Spinal cord (tissue), 10 donors: ENCODE data around the gene ZNF775. TPM values are rescaled to one million over a fixed set of nuclear protein-coding genes. Genes with fewer than 3 reads are reported as not detected.

Experiments used
- DNase-seq, 6 donors: peaks; one replicate each; pipeline versions ENCODE4 v3.0.0 to v3.0.0-alpha.2; 2013 to 2015; ENCODE audit warnings: low spot score in 6 of 6, low read depth in 4 of 6
- H3K27ac ChIP-seq: one replicate; pipeline ENCODE4 v1.5.1; 2013; ENCODE audit warnings: low read depth, low read length, control low read depth
- H3K27me3 ChIP-seq: one replicate; pipeline ENCODE4 v1.6.1; 2013; ENCODE audit warnings: low read length; ENCODE audit not compliant: control insufficient read depth, insufficient read depth
- H3K36me3 ChIP-seq: one replicate; pipeline ENCODE4 v1.6.1; 2013; ENCODE audit warnings: low read length; ENCODE audit not compliant: control insufficient read depth, insufficient read depth
- H3K4me1 ChIP-seq: one replicate; pipeline ENCODE4 v1.6.1; 2013; ENCODE audit warnings: low read length; ENCODE audit not compliant: control insufficient read depth, insufficient read depth
- H3K4me3 ChIP-seq: one replicate; pipeline ENCODE4 v1.5.1; 2013; ENCODE audit warnings: low read depth, low read length, control low read depth
- H3K9me3 ChIP-seq: one replicate; pipeline ENCODE4 v1.6.1; 2013; ENCODE audit warnings: low read length; ENCODE audit not compliant: control insufficient read depth, insufficient read depth
- WGBS: methylation state at CpG from one replicate; pipeline ENCODE4 v1.1.5; 2013; ENCODE audit warnings: missing lambda C conversion rate; ENCODE audit not compliant: insufficient coverage; 5-methylcytosine and 5-hydroxymethylcytosine counted together
- polyA plus RNA-seq, 2 donors: library from polyadenylated mRNA; unstranded; fragments of 120-200 nt; gene quantifications; one replicate each; pipeline ENCODE4 v1.2.1, GENCODE V29; 2013; ENCODE audit not compliant: insufficient read length in 2 of 2
- total RNA-seq, 2 donors: library from RNA; depleted of rRNA in 1 of 2; stranded (reverse); fragments of 120-200 nt in 1 of 2; fragments of >200 nt in 1 of 2; gene quantifications; one replicate each; pipeline versions ENCODE4 v1.2.3 to v1.2.4, GENCODE V29; 2013 to 2014
- donor health status: healthy.

The ZNF775 gene
- total and polyA plus RNA-seq, 4 donors: 7.3 to 19.1 (median 14.0) TPM

DNA sequence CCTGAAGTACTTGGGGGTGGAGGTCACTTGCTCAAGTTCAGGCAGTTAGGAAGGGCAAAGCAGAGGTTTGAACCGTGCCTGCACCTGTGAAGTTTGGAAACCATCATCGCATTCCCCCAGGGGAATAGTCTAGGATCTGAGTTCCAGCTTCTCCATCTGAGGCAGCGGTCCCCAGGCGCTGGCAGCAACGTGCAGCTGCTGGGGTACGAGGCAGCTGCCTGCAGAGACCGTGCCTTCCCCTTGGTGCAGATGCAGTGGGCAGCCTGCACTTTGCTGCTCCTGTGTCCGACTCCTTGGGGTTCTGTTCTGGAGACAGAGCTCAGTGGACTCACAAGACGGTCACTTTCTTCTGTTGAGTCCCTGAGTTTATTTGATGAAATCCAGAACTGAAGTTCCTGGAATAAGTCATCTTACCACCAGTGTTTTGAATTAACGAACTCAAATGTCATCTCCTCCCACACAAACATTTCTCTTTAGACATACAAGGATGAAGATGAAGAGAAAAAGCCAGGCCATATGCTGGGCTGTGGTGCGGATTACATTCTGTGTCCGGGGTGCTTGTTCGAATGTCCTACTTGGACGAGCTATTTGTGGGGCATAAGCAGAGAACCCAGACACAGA, 51.4 kb downstream of the ZNF775 start:
- H3K27me3 ChIP-seq: no peaks in the 10 kb centered on the region
- H3K9me3 ChIP-seq: no peaks in the 10 kb centered on the region
- H3K36me3 ChIP-seq: no peaks in the 10 kb centered on the region
- 93% methylated on average over 13 of the region's 14 CpGs for WGBS
- peaks cover 17% of the 10 kb centered on the region for H3K4me1 ChIP-seq
- no peak overlapping the region for H3K4me3 ChIP-seq
- DNase-seq: no peak
- no peak overlapping the region for H3K27ac ChIP-seq

GRCh38 chr7:150431839-150432658, 52.9 kb downstream of the ZNF775 start:
- Histone ChIP-seq H3K4me3 (no peak overlapping the region), H3K9me3 (no peaks in the 10 kb centered on the region), H3K4me1 (peaks cover 17% of the 10 kb centered on the region), H3K27me3 (no peaks in the 10 kb centered on the region), H3K36me3 (no peaks in the 10 kb centered on the region), H3K27ac (no peak overlapping the region)
- 84% methylated on average over 4 of the region's 7 CpGs for WGBS
- no peak for DNase-seq

- no peak for DNase-seq
Observed at GRCh38 chr7:150432915-150433892, 54.1 kb downstream of the ZNF775 start.

GRCh38 chr7:150434240-150434639, 55.1 kb downstream of the ZNF775 start:
- Histone ChIP-seq H3K9me3 (no peaks in the 10 kb centered on the region), H3K36me3 (no peaks in the 10 kb centered on the region), H3K4me1 (peaks cover 3% of the 10 kb centered on the region), H3K4me3 (no peak overlapping the region), H3K27ac (no peak overlapping the region), H3K27me3 (no peaks in the 10 kb centered on the region)
- no peak for DNase-seq
- WGBS: 84% methylated on average over 6 of the region's 8 CpGs

More at GRCh38 chr7:150432915-150433892, 54.1 kb downstream of the ZNF775 start:
- Histone ChIP-seq H3K27me3 (no peaks in the 10 kb centered on the region), H3K4me1 (peaks cover 14% of the 10 kb centered on the region), H3K9me3 (no peaks in the 10 kb centered on the region), H3K4me3 (no peak overlapping the region), H3K36me3 (no peaks in the 10 kb centered on the region), H3K27ac (no peak overlapping the region)
- 89% methylated on average over 12 of the region's 14 CpGs for WGBS

GRCh38 chr7:150435047-150435389, 55.9 kb downstream of the ZNF775 start:
- Histone ChIP-seq H3K36me3 (no peaks in the 10 kb centered on the region), H3K9me3 (no peaks in the 10 kb centered on the region), H3K27ac (no peak overlapping the region), H3K4me1 (no peaks in the 10 kb centered on the region), H3K27me3 (no peaks in the 10 kb centered on the region), H3K4me3 (no peak overlapping the region)
- DNase-seq: no peak
- WGBS: 100% methylated on average over 2 of the region's 4 CpGs

DNA sequence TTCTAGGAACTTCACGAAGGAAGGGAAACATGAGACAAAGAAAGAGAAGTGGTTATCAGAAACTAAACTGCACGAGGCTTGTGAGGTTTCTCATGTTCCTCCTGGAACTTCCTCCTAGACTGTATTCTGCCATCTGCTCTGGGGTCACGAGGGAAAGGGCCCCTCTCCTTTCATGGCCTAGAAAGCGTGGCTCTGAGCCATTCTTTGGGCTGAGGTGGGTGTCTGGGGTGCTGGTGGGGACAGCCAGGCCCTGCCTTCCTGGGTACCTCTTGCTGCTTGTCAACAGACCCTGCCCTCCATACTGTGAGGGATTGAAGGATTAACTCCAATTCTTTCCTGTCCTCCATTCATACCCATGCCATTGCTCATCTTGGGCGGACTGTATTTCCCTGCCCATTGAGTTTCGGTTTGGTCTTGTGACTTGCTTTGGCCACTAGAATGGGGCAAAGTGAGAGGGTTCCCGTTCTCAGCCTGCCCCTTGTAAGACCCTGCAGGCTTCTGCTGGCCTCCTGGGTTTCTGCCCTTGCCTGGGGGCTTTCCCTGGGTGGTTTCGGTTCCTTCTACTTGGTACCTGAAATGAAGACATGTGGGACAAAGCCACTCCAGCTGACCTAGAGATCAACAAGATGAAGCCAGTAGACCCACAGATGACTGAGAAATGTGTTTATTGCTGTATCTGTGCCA, 56.4 kb downstream of the ZNF775 start:
- Histone ChIP-seq H3K4me3 (no peak overlapping the region), H3K36me3 (no peaks in the 10 kb centered on the region), H3K27ac (no peak overlapping the region), H3K27me3 (no peaks in the 10 kb centered on the region), H3K9me3 (no peaks in the 10 kb centered on the region), H3K4me1 (no peaks in the 10 kb centered on the region)
- WGBS: 74% methylated on average over 4 of the region's 8 CpGs
- no peak for DNase-seq

- DNase-seq: no peak
- Histone ChIP-seq H3K27me3 (no peaks in the 10 kb centered on the region), H3K9me3 (peaks cover 3% of the 10 kb centered on the region), H3K4me3 (no peak overlapping the region), H3K27ac (no peak overlapping the region), H3K4me1 (no peaks in the 10 kb centered on the region), H3K36me3 (no peaks in the 10 kb centered on the region)
- WGBS: no CpG with 5 or more reads among the region's 2 CpGs
Observed at GRCh38 chr7:150439967-150440366, 60.8 kb downstream of the ZNF775 start.

DNA sequence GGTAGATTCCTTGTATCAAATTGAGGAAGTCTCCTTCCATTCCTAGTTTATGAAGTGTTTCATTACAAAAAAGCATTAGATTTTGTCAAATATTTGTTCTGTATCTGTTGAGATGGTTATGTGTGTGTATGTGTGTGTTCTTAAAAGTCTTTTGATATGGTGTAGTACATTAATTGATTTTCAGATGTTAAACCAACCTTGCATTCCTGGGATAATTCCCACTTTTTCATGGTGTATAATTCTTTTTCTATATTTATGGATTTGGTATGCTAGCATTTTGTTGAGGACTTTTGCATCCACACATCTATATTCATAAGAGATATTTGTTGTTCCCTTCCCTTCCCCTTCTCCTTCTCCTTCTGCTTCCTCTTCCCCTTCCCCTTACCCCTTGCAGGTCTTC, 62.4 kb downstream of the ZNF775 start:
- no peak overlapping the region for H3K4me3 ChIP-seq
- no peak overlapping the region for H3K27ac ChIP-seq
- peaks cover 3% of the 10 kb centered on the region for H3K9me3 ChIP-seq
- H3K4me1 ChIP-seq: no peaks in the 10 kb centered on the region
- no peak for DNase-seq
- H3K27me3 ChIP-seq: no peaks in the 10 kb centered on the region
- H3K36me3 ChIP-seq: no peaks in the 10 kb centered on the region

- H3K36me3 ChIP-seq: no peaks in the 10 kb centered on the region
- no peak overlapping the region for H3K4me3 ChIP-seq
- H3K4me1 ChIP-seq: no peaks in the 10 kb centered on the region
- WGBS: 98% methylated on average over 20 of the region's 20 CpGs
- H3K27ac ChIP-seq: no peak overlapping the region
- no peaks in the 10 kb centered on the region for H3K27me3 ChIP-seq
- no peak for DNase-seq
- H3K9me3 ChIP-seq: peaks cover 3% of the 10 kb centered on the region
Observed at GRCh38 chr7:150442811-150443210, 63.7 kb downstream of the ZNF775 start.
